Panc1 (cell line): ENCODE data around the gene MAP7. TPM values are rescaled to one million over a fixed set of nuclear protein-coding genes. Genes with fewer than 3 reads are reported as not detected.

Source experiments
- ATAC-seq: fragments of 200-7000 bp; cut with Tn5 transposase; 2 replicates; pipeline ENCODE4 v1.9.1; 2020; ENCODE audit warnings: mild to moderate bottlenecking, moderate library complexity
- BruUV-seq: library from RNA; stranded (reverse); fragments of 400-500 nt; replicated peaks from 2 replicates; lab custom pipeline; 2021; lab: Mats Ljungman, UMichigan
- CTCF ChIA-PET: fragments of 300-600 bp; sonication (Branson Sonifier 250); formaldehyde crosslinking; loops from one replicate; lab custom pipeline; 2022; ENCODE audit warnings: antibody characterized with exemption; lab: Charles Lee
- POLR2A ChIA-PET: fragments of 300-600 bp; sonication (Branson Sonifier 250); formaldehyde crosslinking; loops from one replicate; lab custom pipeline; 2022; ENCODE audit warnings: antibody characterized with exemption; lab: Charles Lee
- DNase-seq: peaks from one replicate; pipeline ENCODE4 v3.0.0-alpha.2; 2010; ENCODE audit warnings: low read depth, low spot score
- H3K27ac ChIP-seq: 2 replicates; pipeline ENCODE4 v1.5.1; 2011; ENCODE audit warnings: mild to moderate bottlenecking, low read length, inconsistent platforms
- H3K27me3 ChIP-seq: fragments of 200-500 bp; sonication (Bioruptor generic); 2 replicates; pipeline ENCODE4 v1.6.0; 2014; ENCODE audit warnings: low read length, inconsistent platforms; ENCODE audit not compliant: control insufficient read depth, insufficient read depth
- H3K36me3 ChIP-seq: fragments of 200-500 bp; sonication (Bioruptor generic); 2 replicates; pipeline ENCODE4 v1.5.1; 2014; ENCODE audit warnings: inconsistent platforms, mild to moderate bottlenecking, low read length, moderate library complexity; ENCODE audit not compliant: control insufficient read depth, insufficient read depth
- H3K4me1 ChIP-seq: 2 replicates; pipeline ENCODE4 v1.5.1; 2011; ENCODE audit warnings: inconsistent platforms, mild to moderate bottlenecking, low read length, moderate library complexity; ENCODE audit not compliant: control insufficient read depth, insufficient read depth
- H3K4me3 ChIP-seq, 2 experiments: 2 replicates each; pipeline ENCODE4 v1.5.1; 2011 to 2012; ENCODE audit warnings: low read depth in 2 of 2, low read length in 2 of 2, mild to moderate bottlenecking in 2 of 2, inconsistent platforms in 1 of 2, moderate library complexity in 1 of 2
- H3K9me3 ChIP-seq: fragments of 200-500 bp; sonication (Bioruptor generic); 2 replicates; pipeline ENCODE4 v1.5.1; 2014; ENCODE audit warnings: low read depth, mild to moderate bottlenecking, inconsistent platforms, low read length, moderate library complexity; ENCODE audit not compliant: control insufficient read depth, insufficient read depth
- CTCF ChIP-seq: fragments of 450-650 bp; IDR thresholded peaks from 2 replicates; pipeline ENCODE4 v1.5.1; 2017; ENCODE audit warnings: mild to moderate bottlenecking
- POLR2AphosphoS5 ChIP-seq: IDR thresholded peaks from 2 replicates; pipeline ENCODE4 v1.6.1; 2012; ENCODE audit warnings: mild to moderate bottlenecking, low read depth, low read length, moderate library complexity
- REST ChIP-seq, 2 experiments: IDR thresholded peaks; 2 replicates each; pipeline ENCODE4 v1.6.1; 2011 to 2012; ENCODE audit warnings: low read depth in 2 of 2, control low read depth in 1 of 2, low read length in 1 of 2, mild to moderate bottlenecking in 1 of 2, moderate library complexity in 1 of 2; ENCODE audit not compliant: insufficient read depth in 1 of 2
- SIN3A ChIP-seq: IDR thresholded peaks from 2 replicates; pipeline ENCODE4 v1.6.1; 2012; ENCODE audit warnings: low read depth, mild to moderate bottlenecking, low read length, moderate library complexity, borderline replicate concordance; ENCODE audit not compliant: insufficient read depth
- TCF7L2 ChIP-seq: IDR thresholded peaks from 2 replicates; pipeline ENCODE4 v1.6.1; 2011; ENCODE audit warnings: mild to moderate bottlenecking, low read depth, low read length, inconsistent platforms
- in situ Hi-C: cut with HindIII; loops from 2 replicates; pipeline ENCODE4 v1.10.0; 2016; ENCODE audit warnings: low sequenced_read_pairs, low pct_unique_long_range_greater_than_20kb
- intact Hi-C: fragments of 100-400 bp; cut with micrococcal nuclease; formaldehyde crosslinking; loops from one replicate; pipeline ENCODE4 v1.10.0; 2022; ENCODE audit not compliant: unreplicated experiment
- total RNA-seq: library from RNA; stranded (reverse); gene quantifications from one replicate; pipeline ENCODE4 v1.2.1, GENCODE V29; 2021; ENCODE audit not compliant: unreplicated experiment

The MAP7 gene
- total RNA-seq, 1 experiment from 2014 or later: 1.8 TPM

GRCh38 chr6:136582711-136583471 lies 32.7 kb upstream of the MAP7 start:
- TF ChIP-seq REST (IDR thresholded peaks at IDR 0.05; ENCODE audit: insufficient read depth in 1 of 2, low read depth in 2 of 2, low read length in 1 of 2): no peak
- peak; percentile 66; the same call in 1 of the 2 replicates for TF ChIP-seq CTCF
- CTCF ChIA-PET: no interaction called here
- Histone ChIP-seq H3K4me3 (no peak overlapping the region), H3K4me1 (no peaks in the 10 kb centered on the region), H3K27me3 (no peaks in the 10 kb centered on the region), H3K27ac (no peak overlapping the region), H3K36me3 (no peaks in the 10 kb centered on the region), H3K9me3 (no peaks in the 10 kb centered on the region)
- intact Hi-C loops (loop anchor here (2.0 kb wide), 1 partner anchor 210 kb away; the partner anchor contains the start of gene MAP3K5), in situ Hi-C loops (no loop called here)
- POLR2A ChIA-PET: interaction anchor here (0.6 kb wide), 1 partner anchor 28 kb away, joined by 4 read pairs; no protein-coding TSS in a partner anchor
- ATAC-seq (peak; percentile 70; the same call in 1 of the 2 replicates), DNase-seq (no peak)
- BruUV-seq: no TSS peak

- in situ Hi-C loops: no loop called here
- Histone ChIP-seq H3K4me1 (no peaks in the 10 kb centered on the region), H3K27me3 (no peaks in the 10 kb centered on the region), H3K4me3 (no peak overlapping the region), H3K36me3 (no peaks in the 10 kb centered on the region), H3K27ac (no peak overlapping the region), H3K9me3 (no peaks in the 10 kb centered on the region)
- no TSS peak for BruUV-seq
- ATAC-seq (no peak), DNase-seq (no peak)
- no peak for TF ChIP-seq POLR2AphosphoS5
- no peak for TF ChIP-seq TCF7L2
- TF ChIP-seq SIN3A: no peak
- TF ChIP-seq CTCF: no peak
- TF ChIP-seq REST (IDR thresholded peaks at IDR 0.05; ENCODE audit: insufficient read depth in 1 of 2, low read depth in 2 of 2, low read length in 1 of 2): no peak
- intact Hi-C loops: no loop called here
- POLR2A ChIA-PET: no interaction called here
- CTCF ChIA-PET: no interaction called here
These were observed 29.6 kb upstream of the MAP7 start for GRCh38 chr6:136579800-136580199.
